Stomach (tissue), 9 donors: ENCODE data around the gene KLHL14. TPM values are rescaled to one million over a fixed set of nuclear protein-coding genes. Genes with fewer than 3 reads are reported as not detected.

Experiments
- DNase-seq, 2 donors: peaks; one replicate each; pipeline versions ENCODE4 v3.0.0 to v3.0.0-alpha.2; 2013 to 2019
- H3K27ac ChIP-seq, 5 donors: fragments of 200-600 bp in 4 of 5; sonication (generic) in 4 of 5; one replicate each; pipeline ENCODE4 v1.5.1; 2013 to 2019; ENCODE audit warnings: mild to moderate bottlenecking in 1 of 5, moderate library complexity in 1 of 5
- H3K27me3 ChIP-seq, 3 donors: fragments of 200-600 bp; sonication (generic); one replicate each; pipeline ENCODE4 v1.5.1; 2017 to 2019; ENCODE audit warnings: mixed run types in 1 of 3
- H3K36me3 ChIP-seq, 4 donors: fragments of 200-600 bp; sonication (generic); 1 replicate in 3 of 4; 2 replicates in 1 of 4; pipeline ENCODE4 v1.5.1; 2016 to 2019
- H3K4me1 ChIP-seq, 4 donors: fragments of 200-600 bp; sonication (generic); one replicate each; pipeline ENCODE4 v1.5.1; 2016 to 2019
- H3K4me3 ChIP-seq, 4 donors: fragments of 200-600 bp; sonication (generic) in 3 of 4; one replicate each; pipeline ENCODE4 v1.5.1; 2016 to 2019; ENCODE audit warnings: mild to moderate bottlenecking in 1 of 4
- H3K9me3 ChIP-seq, 4 donors: fragments of 200-600 bp; sonication (generic); one replicate each; pipeline ENCODE4 v1.5.1; 2016 to 2019
- CTCF ChIP-seq, 7 experiments: fragments of 450-650 bp in 4 of 7; fragments of 200-600 bp in 3 of 7; sonication (generic) in 3 of 7; IDR thresholded peaks; one replicate each; pipeline ENCODE4 v1.5.1; 2016 to 2019; ENCODE audit warnings: antibody characterized with exemption in 7 of 7, control low read depth in 2 of 7, mild to moderate bottlenecking in 1 of 7
- EP300 ChIP-seq: sonication (generic); formaldehyde crosslinking; IDR thresholded peaks from one replicate; pipeline ENCODE4 v1.6.1; 2017; ENCODE audit warnings: antibody characterized with exemption
- POLR2A ChIP-seq, 4 donors: fragments of 450-650 bp; IDR thresholded peaks; one replicate each; pipeline ENCODE4 v1.6.1; 2016; ENCODE audit warnings: antibody characterized with exemption in 4 of 4, control low read depth in 2 of 4, mild to moderate bottlenecking in 1 of 4, moderate library complexity in 1 of 4
- POLR2AphosphoS5 ChIP-seq, 3 donors: sonication (generic); formaldehyde crosslinking; IDR thresholded peaks; one replicate each; pipeline ENCODE4 v1.6.1; 2016; ENCODE audit warnings: antibody characterized with exemption in 3 of 3
- WGBS, 5 donors: extraction: QIAGEN DNeasy Blood & Tissue Kit in 3 of 5; methylation state at CpG; one replicate each; pipeline versions ENCODE4 v1.1.5 to v1.1.7; 2013 to 2018; 5-methylcytosine and 5-hydroxymethylcytosine counted together
- intact Hi-C: fragments of 100-400 bp; cut with DNase I; formaldehyde crosslinking; loops from one replicate; pipeline ENCODE4 v1.15.1; 2023; ENCODE audit warnings: low total_unique reads
- polyA plus RNA-seq, 3 donors: library from polyadenylated mRNA; stranded (reverse); fragments of 200-250 nt; gene quantifications; one replicate each; pipeline ENCODE4 v1.2.3, GENCODE V29; 2013
- total RNA-seq, 5 donors: library from RNA; depleted of rRNA; stranded (reverse); fragments of >200 nt; gene quantifications; one replicate each; pipeline versions ENCODE4 v1.1.0 to v1.2.3, GENCODE V29; 2014 to 2016
- donor health status: healthy with polysubstance abuse.
- donor health status: Bipolar disorder and iron deficiency.
- donor health status: healthy.

The KLHL14 gene
- total and polyA plus RNA-seq, 8 donors = 0.15 to 3.5 (median 0.41) TPM; not detected in 4

- H3K4me3 ChIP-seq = no peak overlapping the region
- H3K9me3 ChIP-seq = no peaks in the 10 kb centered on the region
- H3K27me3 ChIP-seq = peaks cover 0 to 15% (median 7%) of the 10 kb centered on the region in 3 donors
- TF ChIP-seq POLR2A (IDR thresholded peaks at IDR 0.05) = no peak
- TF ChIP-seq POLR2AphosphoS5 (IDR thresholded peaks at IDR 0.05) = no peak
- no peak for TF ChIP-seq CTCF (IDR thresholded peaks at IDR 0.05)
- no peak for TF ChIP-seq EP300
- H3K36me3 ChIP-seq = no peaks in the 10 kb centered on the region
- peaks cover 0 to 6% (median 4%) of the 10 kb centered on the region in 4 donors for H3K4me1 ChIP-seq
- no peak overlapping the region for H3K27ac ChIP-seq
- 81 to 100% (median 90%) methylated on average over 2 of the region's 2 CpGs for WGBS, 5 donors
- intact Hi-C loops = no loop called here
- no peak for DNase-seq
These were observed 4.2 kb upstream of the KLHL14 start for GRCh38 chr18:32777049-32777448.

GRCh38 chr18:32776561-32776960, 3.7 kb upstream of the KLHL14 start:
- 44 to 85% (median 59%) methylated on average over 2 of the region's 2 CpGs for WGBS, 5 donors
- DNase-seq = no peak
- intact Hi-C loops = no loop called here
- H3K4me3 ChIP-seq = no peak overlapping the region
- H3K27ac ChIP-seq = no peak overlapping the region
- H3K4me1 ChIP-seq = peaks cover 2 to 10% (median 7%) of the 10 kb centered on the region in 4 donors
- H3K9me3 ChIP-seq = no peaks in the 10 kb centered on the region
- H3K27me3 ChIP-seq = peaks cover 0 to 20% (median 12%) of the 10 kb centered on the region in 3 donors
- no peaks in the 10 kb centered on the region for H3K36me3 ChIP-seq
- TF ChIP-seq EP300 (no peak), POLR2A (IDR thresholded peaks at IDR 0.05) (no peak), CTCF (IDR thresholded peaks at IDR 0.05) (no peak), POLR2AphosphoS5 (IDR thresholded peaks at IDR 0.05) (no peak)

GRCh38 chr18:32775628-32776027, 2.8 kb upstream of the KLHL14 start:
- WGBS, 5 donors = 69 to 76% (median 74%) methylated on average over 6 of the region's 6 CpGs
- peaks cover 0 to 29% (median 21%) of the 10 kb centered on the region in 3 donors for H3K27me3 ChIP-seq
- no peak overlapping the region for H3K27ac ChIP-seq
- no peak for TF ChIP-seq CTCF (IDR thresholded peaks at IDR 0.05)
- TF ChIP-seq EP300 = no peak
- no peak for TF ChIP-seq POLR2A (IDR thresholded peaks at IDR 0.05)
- no peak for TF ChIP-seq POLR2AphosphoS5 (IDR thresholded peaks at IDR 0.05)
- intact Hi-C loops = no loop called here
- H3K9me3 ChIP-seq = no peaks in the 10 kb centered on the region
- H3K4me3 ChIP-seq = no peak overlapping the region
- peaks cover 12 to 19% (median 16%) of the 10 kb centered on the region in 4 donors for H3K4me1 ChIP-seq
- H3K36me3 ChIP-seq = no peaks in the 10 kb centered on the region
- no peak for DNase-seq

- Histone ChIP-seq H3K9me3 (no peaks in the 10 kb centered on the region), H3K4me1 (peaks cover 23 to 31% (median 29%) of the 10 kb centered on the region in 4 donors), H3K27me3 (peaks cover 0 to 52% (median 37%) of the 10 kb centered on the region in 3 donors), H3K36me3 (no peaks in the 10 kb centered on the region), H3K4me3 (no peak overlapping the region), H3K27ac (no peak overlapping the region)
- intact Hi-C loops = no loop called here
- TF ChIP-seq POLR2AphosphoS5 (IDR thresholded peaks at IDR 0.05) (no peak), CTCF (IDR thresholded peaks at IDR 0.05) (no peak), EP300 (no peak), POLR2A (IDR thresholded peaks at IDR 0.05) (no peak)
- no peak for DNase-seq
These were observed 524 bp upstream of the KLHL14 start for GRCh38 chr18:32773382-32773712.
